ENCODE results near the gene MRM2. TPM values are rescaled to one million over a fixed set of nuclear protein-coding genes. Genes with fewer than 3 reads are reported as not detected.

The MRM2 gene
- total and polyA plus RNA-seq, 2 donors from 2014 or later = 25.6 TPM

DNA sequence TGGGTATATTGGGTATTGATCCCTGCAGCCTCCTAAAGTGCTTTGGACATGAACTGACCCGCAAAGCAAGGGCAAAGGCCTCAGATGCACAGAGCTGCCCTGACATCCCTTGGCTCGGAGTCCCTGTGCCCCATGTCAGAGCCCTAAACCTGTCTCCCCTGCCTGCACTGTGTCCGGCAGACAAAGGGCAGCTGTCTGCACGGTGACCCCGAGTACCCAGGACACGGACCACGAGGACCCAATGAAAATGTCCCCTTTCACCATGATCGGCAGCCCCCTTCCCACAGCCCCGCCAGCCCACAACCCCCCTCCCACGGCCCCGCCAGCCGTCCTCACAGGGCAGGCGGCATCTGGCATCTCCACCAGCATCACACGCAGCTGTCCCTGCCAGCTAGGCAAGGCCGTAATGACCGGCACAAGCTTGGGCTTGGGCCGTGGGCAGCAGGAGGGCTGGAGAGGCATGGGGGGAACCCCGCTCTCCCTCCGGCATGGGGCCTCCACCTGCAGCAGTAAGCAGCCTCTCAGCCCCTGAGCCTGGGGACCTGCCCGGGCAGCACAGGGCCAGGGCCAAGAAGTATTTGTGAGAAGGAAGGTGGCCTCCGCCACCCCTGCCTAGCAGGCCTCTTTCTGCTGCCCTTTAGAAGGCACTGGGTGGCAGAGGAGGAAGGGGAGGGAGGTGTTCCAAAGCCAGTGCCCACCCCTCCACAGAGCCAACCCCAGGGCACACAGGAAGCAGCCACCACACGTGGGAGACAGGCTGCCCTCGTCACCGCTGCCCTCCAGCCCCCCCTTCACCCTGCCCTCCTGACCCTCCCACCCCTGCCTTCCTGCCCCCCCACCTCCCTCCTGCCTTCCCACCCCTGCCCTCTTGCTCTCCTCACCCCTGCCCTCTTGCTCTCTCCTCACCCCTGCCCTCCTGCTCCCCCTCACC is 10.1 kb upstream of the MRM2 start:
- DNase-seq (no peak), FAIRE-seq (no peak)
- intact Hi-C loops (cut with DNase I) = no loop called here
- Histone ChIP-seq H3K27me3 (ENCODE audit: control insufficient read depth, insufficient read depth, low read length) (no peaks in the 10 kb centered on the region), H3K9ac (ENCODE audit: low read length in 3 of 3) (no peak overlapping the region), H3K9me3 (ENCODE audit: control insufficient read depth in 2 of 3, insufficient read depth in 1 of 3, low read length in 3 of 3) (no peaks in the 10 kb centered on the region), H3K27ac (ENCODE audit: low read depth in 2 of 2, low read length in 2 of 2) (no peak overlapping the region), H3K36me3 (ENCODE audit: control insufficient read depth in 2 of 3, insufficient read depth in 3 of 3, low read length in 3 of 3) (no peaks in the 10 kb centered on the region), H3K4me1 (ENCODE audit: control insufficient read depth in 2 of 3, insufficient read depth in 2 of 3, low read depth in 1 of 3, low read length in 3 of 3) (peaks cover 0 to 2% (median 0%) of the 10 kb centered on the region in 3 donors), H3K4me3 (ENCODE audit: low read length in 3 of 3) (no peak overlapping the region)
- TF ChIP-seq, protein P1, sequence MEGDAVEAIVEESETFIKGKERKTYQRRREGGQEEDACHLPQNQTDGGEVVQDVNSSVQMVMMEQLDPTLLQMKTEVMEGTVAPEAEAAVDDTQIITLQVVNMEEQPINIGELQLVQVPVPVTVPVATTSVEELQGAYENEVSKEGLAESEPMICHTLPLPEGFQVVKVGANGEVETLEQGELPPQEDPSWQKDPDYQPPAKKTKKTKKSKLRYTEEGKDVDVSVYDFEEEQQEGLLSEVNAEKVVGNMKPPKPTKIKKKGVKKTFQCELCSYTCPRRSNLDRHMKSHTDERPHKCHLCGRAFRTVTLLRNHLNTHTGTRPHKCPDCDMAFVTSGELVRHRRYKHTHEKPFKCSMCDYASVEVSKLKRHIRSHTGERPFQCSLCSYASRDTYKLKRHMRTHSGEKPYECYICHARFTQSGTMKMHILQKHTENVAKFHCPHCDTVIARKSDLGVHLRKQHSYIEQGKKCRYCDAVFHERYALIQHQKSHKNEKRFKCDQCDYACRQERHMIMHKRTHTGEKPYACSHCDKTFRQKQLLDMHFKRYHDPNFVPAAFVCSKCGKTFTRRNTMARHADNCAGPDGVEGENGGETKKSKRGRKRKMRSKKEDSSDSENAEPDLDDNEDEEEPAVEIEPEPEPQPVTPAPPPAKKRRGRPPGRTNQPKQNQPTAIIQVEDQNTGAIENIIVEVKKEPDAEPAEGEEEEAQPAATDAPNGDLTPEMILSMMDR (IDR thresholded peaks at IDR 0.05; ENCODE audit: borderline replicate concordance, extremely low read depth, insufficient read depth) = no peak

DNA sequence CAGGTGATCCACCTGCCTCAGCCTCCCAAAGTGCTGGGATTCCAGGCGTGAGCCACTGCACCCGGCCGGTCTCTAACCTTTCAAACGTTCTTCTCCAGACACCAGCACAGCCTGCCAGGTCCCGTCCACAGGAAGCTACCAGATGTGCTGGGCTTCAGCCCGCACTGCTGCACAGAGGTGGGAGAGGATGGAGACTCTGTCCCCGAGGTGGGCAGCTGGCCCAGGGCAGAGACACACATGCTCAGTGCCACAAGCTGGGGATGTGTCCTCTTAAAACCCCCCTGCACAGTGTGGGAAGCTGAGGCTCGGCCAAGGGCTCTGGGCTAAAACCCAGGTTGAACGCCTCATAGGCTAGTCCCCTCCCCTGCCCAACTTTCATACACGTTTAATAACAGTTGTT is 9.4 kb upstream of the MRM2 start:
- intact Hi-C loops (cut with DNase I) = no loop called here
- TF ChIP-seq, protein P1 (IDR thresholded peaks at IDR 0.05; ENCODE audit: borderline replicate concordance, extremely low read depth, insufficient read depth) = no peak
- no peaks in the 10 kb centered on the region for H3K9me3 ChIP-seq (ENCODE audit: control insufficient read depth in 2 of 3, insufficient read depth in 1 of 3, low read length in 3 of 3)
- no peak overlapping the region for H3K9ac ChIP-seq (ENCODE audit: low read length in 3 of 3)
- H3K27me3 ChIP-seq (ENCODE audit: control insufficient read depth, insufficient read depth, low read length) = no peaks in the 10 kb centered on the region
- H3K4me1 ChIP-seq (ENCODE audit: control insufficient read depth in 2 of 3, insufficient read depth in 2 of 3, low read depth in 1 of 3, low read length in 3 of 3) = peaks cover 0 to 2% (median 0%) of the 10 kb centered on the region in 3 donors
- H3K4me3 ChIP-seq (ENCODE audit: low read length in 3 of 3) = no peak overlapping the region
- H3K27ac ChIP-seq (ENCODE audit: low read depth in 2 of 2, low read length in 2 of 2) = no peak overlapping the region
- FAIRE-seq (no peak), DNase-seq (no peak)
- H3K36me3 ChIP-seq (ENCODE audit: control insufficient read depth in 2 of 3, insufficient read depth in 3 of 3, low read length in 3 of 3) = no peaks in the 10 kb centered on the region

DNA sequence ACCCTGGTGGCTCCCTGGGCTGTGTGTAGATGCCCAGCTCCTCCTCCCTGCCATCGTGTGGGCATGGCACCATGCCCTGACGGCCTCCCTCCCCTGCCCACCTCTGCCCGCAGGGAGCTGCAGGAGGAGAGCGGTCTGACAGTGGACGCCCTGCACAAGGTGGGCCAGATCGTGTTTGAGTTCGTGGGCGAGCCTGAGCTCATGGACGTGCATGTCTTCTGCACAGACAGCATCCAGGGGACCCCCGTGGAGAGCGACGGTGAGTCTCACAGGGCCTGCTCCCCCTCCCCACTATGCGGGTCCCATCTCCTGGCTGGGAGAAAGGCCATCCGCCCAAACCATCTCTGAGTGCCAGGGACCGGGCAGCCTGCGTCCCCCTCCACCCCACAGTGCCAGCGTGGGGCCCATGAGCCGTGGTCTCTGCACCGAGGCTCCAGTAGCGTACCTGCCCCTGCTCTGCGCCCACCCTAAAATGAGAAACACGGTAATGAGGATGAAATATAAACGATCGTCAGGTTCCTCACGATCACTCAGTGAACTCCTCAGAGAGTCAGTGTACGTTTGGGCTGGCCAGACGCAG is 7.8 kb upstream of the MRM2 start:
- FAIRE-seq (no peak), DNase-seq (no peak)
- TF ChIP-seq, protein P1 (IDR thresholded peaks at IDR 0.05; ENCODE audit: borderline replicate concordance, extremely low read depth, insufficient read depth) = no peak
- peaks cover 0 to 2% (median 0%) of the 10 kb centered on the region in 3 donors for H3K4me1 ChIP-seq (ENCODE audit: control insufficient read depth in 2 of 3, insufficient read depth in 2 of 3, low read depth in 1 of 3, low read length in 3 of 3)
- no peaks in the 10 kb centered on the region for H3K9me3 ChIP-seq (ENCODE audit: control insufficient read depth in 2 of 3, insufficient read depth in 1 of 3, low read length in 3 of 3)
- intact Hi-C loops (cut with DNase I) = no loop called here
- H3K4me3 ChIP-seq (ENCODE audit: low read length in 3 of 3) = no peak overlapping the region
- H3K36me3 ChIP-seq (ENCODE audit: control insufficient read depth in 2 of 3, insufficient read depth in 3 of 3, low read length in 3 of 3) = no peaks in the 10 kb centered on the region
- H3K27me3 ChIP-seq (ENCODE audit: control insufficient read depth, insufficient read depth, low read length) = no peaks in the 10 kb centered on the region
- H3K27ac ChIP-seq (ENCODE audit: low read depth in 2 of 2, low read length in 2 of 2) = no peak overlapping the region
- no peak overlapping the region for H3K9ac ChIP-seq (ENCODE audit: low read length in 3 of 3)
